ENCODE results near the gene ATP8B4. TPM values are rescaled to one million over a fixed set of nuclear protein-coding genes. Genes with fewer than 3 reads are reported as not detected.

ATP8B4 gene
- total RNA-seq, 2 experiments from 2014 or later: 0.31 TPM; not detected in 1

GRCh38 chr15:49817100-49817499 is 301.9 kb downstream of the ATP8B4 start:
- H3K4me3 ChIP-seq (ENCODE audit: low read length): no peak overlapping the region
- Mint-ChIP-seq H3K9me3 (no peaks in the 10 kb centered on the region), H3K4me1 (ENCODE audit: low read depth) (no peaks in the 10 kb centered on the region), H3K27me3 (no peaks in the 10 kb centered on the region), H3K4me3 (no peak overlapping the region), H3K27ac (no peak overlapping the region), H3K36me3 (ENCODE audit: low read depth) (no peaks in the 10 kb centered on the region)
- H3K36me3 ChIP-seq (ENCODE audit: insufficient read depth, low read length): no peaks in the 10 kb centered on the region
- intact Hi-C loops (cut with DNase I, micrococcal nuclease): no loop called here
- ATAC-seq (ENCODE audit: poor library complexity) (no peak), DNase-seq (no peak)
- CTCF ChIA-PET: no interaction called here
- POLR2A ChIA-PET: no interaction called here
- no peaks in the 10 kb centered on the region for H3K27me3 ChIP-seq (ENCODE audit: control insufficient read depth in 1 of 2, insufficient read depth in 2 of 2, low read length in 2 of 2)
- TF ChIP-seq CTCF (IDR thresholded peaks at IDR 0.05): no peak
- H3K9me3 ChIP-seq (ENCODE audit: control insufficient read depth in 1 of 2, insufficient read depth in 1 of 2, low read length in 2 of 2): no peaks in the 10 kb centered on the region
- H3K27ac ChIP-seq (ENCODE audit: low read depth in 1 of 2, low read length in 2 of 2): no peak overlapping the region
- H3K4me1 ChIP-seq (ENCODE audit: insufficient read depth, low read length): no peaks in the 10 kb centered on the region

GRCh38 chr15:49815950-49816349 is 303.1 kb downstream of the ATP8B4 start:
- no peaks in the 10 kb centered on the region for H3K4me1 Mint-ChIP-seq (ENCODE audit: low read depth)
- ATAC-seq (ENCODE audit: poor library complexity) (no peak), DNase-seq (no peak)
- H3K4me3 Mint-ChIP-seq: no peak overlapping the region
- no peak overlapping the region for H3K27ac ChIP-seq (ENCODE audit: low read depth in 1 of 2, low read length in 2 of 2)
- no peaks in the 10 kb centered on the region for H3K9me3 Mint-ChIP-seq
- no peaks in the 10 kb centered on the region for H3K36me3 ChIP-seq (ENCODE audit: insufficient read depth, low read length)
- ChIA-PET CTCF (no interaction called here), POLR2A (no interaction called here)
- H3K4me3 ChIP-seq (ENCODE audit: low read length): no peak overlapping the region
- no peaks in the 10 kb centered on the region for H3K9me3 ChIP-seq (ENCODE audit: control insufficient read depth in 1 of 2, insufficient read depth in 1 of 2, low read length in 2 of 2)
- no peak overlapping the region for H3K27ac Mint-ChIP-seq
- H3K27me3 Mint-ChIP-seq: no peaks in the 10 kb centered on the region
- intact Hi-C loops (cut with DNase I, micrococcal nuclease): no loop called here
- H3K36me3 Mint-ChIP-seq (ENCODE audit: low read depth): no peaks in the 10 kb centered on the region
- H3K27me3 ChIP-seq (ENCODE audit: control insufficient read depth in 1 of 2, insufficient read depth in 2 of 2, low read length in 2 of 2): no peaks in the 10 kb centered on the region
- no peaks in the 10 kb centered on the region for H3K4me1 ChIP-seq (ENCODE audit: insufficient read depth, low read length)
- no peak for TF ChIP-seq CTCF (IDR thresholded peaks at IDR 0.05)

- ChIA-PET POLR2A (no interaction called here), CTCF (no interaction called here)
- Histone ChIP-seq H3K27ac (ENCODE audit: low read depth in 1 of 2, low read length in 2 of 2) (no peak overlapping the region), H3K4me1 (ENCODE audit: insufficient read depth, low read length) (no peaks in the 10 kb centered on the region), H3K4me3 (ENCODE audit: low read length) (no peak overlapping the region), H3K36me3 (ENCODE audit: insufficient read depth, low read length) (no peaks in the 10 kb centered on the region), H3K27me3 (ENCODE audit: control insufficient read depth in 1 of 2, insufficient read depth in 2 of 2, low read length in 2 of 2) (no peaks in the 10 kb centered on the region), H3K9me3 (ENCODE audit: control insufficient read depth in 1 of 2, insufficient read depth in 1 of 2, low read length in 2 of 2) (no peaks in the 10 kb centered on the region)
- ATAC-seq (ENCODE audit: poor library complexity): no peak
- Mint-ChIP-seq H3K4me3 (no peak overlapping the region), H3K27me3 (no peaks in the 10 kb centered on the region), H3K4me1 (ENCODE audit: low read depth) (no peaks in the 10 kb centered on the region), H3K36me3 (ENCODE audit: low read depth) (no peaks in the 10 kb centered on the region), H3K27ac (no peak overlapping the region), H3K9me3 (no peaks in the 10 kb centered on the region)
- DNase-seq: no peak
- intact Hi-C loops (cut with DNase I, micrococcal nuclease): no loop called here
- no peak for TF ChIP-seq CTCF (IDR thresholded peaks at IDR 0.05)
Measured at GRCh38 chr15:49815526-49815925, 303.5 kb downstream of the ATP8B4 start.

All from CD4-positive, alpha-beta T cell (primary cell).